ENCODE results near the gene CRMP1. TPM values are rescaled to one million over a fixed set of nuclear protein-coding genes. Genes with fewer than 3 reads are reported as not detected.

CRMP1 gene
- total RNA-seq, 4 donors from 2014 or later: 0.21 to 0.59 (median 0.30) TPM; not detected in 1

DNA sequence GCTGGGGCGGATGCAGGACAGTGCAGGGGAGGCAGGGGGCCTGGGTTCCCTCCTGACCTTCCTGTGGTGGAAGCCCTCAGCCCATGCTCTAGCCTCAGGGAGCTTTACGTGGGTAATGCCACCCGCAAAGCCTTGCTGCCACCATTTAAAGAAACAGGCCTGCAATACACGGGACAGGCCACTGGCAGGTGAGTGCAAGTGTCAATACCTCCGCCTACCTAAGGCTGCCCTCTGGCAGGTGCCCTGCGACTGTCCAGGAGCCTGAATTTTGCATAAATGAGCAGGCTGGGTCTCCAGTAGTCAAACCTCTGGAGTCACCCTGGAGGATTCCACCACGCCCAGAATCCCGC, 5.9 kb downstream of the CRMP1 start:
- Histone ChIP-seq H3K9me3 (no peaks in the 10 kb centered on the region), H3K27me3 (peaks cover 0 to 75% of the 10 kb centered on the region in 2 donors), H3K4me1 (peaks cover 0 to 44% (median 12%) of the 10 kb centered on the region in 4 donors), H3K4me3 (no peak overlapping the region), H3K36me3 (no peaks in the 10 kb centered on the region), H3K27ac (no peak overlapping the region)
- WGBS, 2 donors: 26 to 58% methylated on average over 3 to 8 of the region's 8 CpGs
- no peak for TF ChIP-seq POLR2A (IDR thresholded peaks at IDR 0.05)
- no peak for DNase-seq (ENCODE audit: low spot score in 2 of 2)

DNA sequence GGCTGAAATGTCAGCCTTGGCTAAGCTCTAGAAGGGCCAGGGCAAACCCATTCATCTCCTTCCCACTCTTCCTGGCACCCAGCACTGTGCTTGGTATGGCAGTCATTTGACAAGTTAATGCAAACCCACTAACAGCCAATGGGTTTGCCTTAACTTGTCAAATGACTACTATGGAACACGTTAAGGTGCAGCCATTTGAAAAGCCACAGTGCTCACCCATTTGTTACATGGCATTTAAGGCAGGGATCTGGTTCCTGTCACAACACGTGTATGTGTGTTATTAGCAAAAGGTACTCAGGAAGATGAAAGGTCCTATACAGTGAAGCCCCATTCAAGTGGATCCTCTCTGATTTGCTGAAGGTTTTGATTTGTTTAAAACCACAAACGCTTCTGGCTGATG, 7.2 kb downstream of the CRMP1 start:
- DNase-seq (ENCODE audit: low spot score in 2 of 2): no peak

DNA sequence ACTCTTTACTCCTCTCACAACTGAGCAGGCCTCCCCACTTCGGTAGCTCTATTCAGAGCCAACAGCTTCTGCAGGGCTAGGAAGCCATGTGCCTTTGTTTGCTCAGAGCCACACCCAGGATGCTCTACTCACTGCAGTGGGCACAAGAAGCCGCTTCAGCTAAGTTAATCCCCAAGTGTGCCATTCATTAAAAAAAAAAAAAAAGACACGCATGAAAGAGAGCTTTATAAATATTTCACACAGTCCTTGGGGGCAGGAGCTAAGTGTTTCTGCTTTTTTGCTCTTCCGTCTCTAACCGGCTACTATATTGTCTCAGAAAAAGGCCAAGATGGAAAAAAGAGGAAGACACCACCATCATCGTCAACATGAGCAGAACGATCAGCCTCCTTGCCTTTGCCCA, 8.1 kb downstream of the CRMP1 start:
- WGBS, 2 donors: 37 to 39% methylated on average over 7 of the region's 7 CpGs
- Histone ChIP-seq H3K4me1 (peaks cover 0 to 28% (median 8%) of the 10 kb centered on the region in 4 donors), H3K27ac (no peak overlapping the region), H3K27me3 (peaks cover 0 to 53% of the 10 kb centered on the region in 2 donors), H3K36me3 (no peaks in the 10 kb centered on the region), H3K9me3 (no peaks in the 10 kb centered on the region), H3K4me3 (no peak overlapping the region)
- DNase-seq (ENCODE audit: low spot score in 2 of 2): no peak
- TF ChIP-seq, protein P1, sequence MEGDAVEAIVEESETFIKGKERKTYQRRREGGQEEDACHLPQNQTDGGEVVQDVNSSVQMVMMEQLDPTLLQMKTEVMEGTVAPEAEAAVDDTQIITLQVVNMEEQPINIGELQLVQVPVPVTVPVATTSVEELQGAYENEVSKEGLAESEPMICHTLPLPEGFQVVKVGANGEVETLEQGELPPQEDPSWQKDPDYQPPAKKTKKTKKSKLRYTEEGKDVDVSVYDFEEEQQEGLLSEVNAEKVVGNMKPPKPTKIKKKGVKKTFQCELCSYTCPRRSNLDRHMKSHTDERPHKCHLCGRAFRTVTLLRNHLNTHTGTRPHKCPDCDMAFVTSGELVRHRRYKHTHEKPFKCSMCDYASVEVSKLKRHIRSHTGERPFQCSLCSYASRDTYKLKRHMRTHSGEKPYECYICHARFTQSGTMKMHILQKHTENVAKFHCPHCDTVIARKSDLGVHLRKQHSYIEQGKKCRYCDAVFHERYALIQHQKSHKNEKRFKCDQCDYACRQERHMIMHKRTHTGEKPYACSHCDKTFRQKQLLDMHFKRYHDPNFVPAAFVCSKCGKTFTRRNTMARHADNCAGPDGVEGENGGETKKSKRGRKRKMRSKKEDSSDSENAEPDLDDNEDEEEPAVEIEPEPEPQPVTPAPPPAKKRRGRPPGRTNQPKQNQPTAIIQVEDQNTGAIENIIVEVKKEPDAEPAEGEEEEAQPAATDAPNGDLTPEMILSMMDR (IDR thresholded peaks at IDR 0.05): no peak
- TF ChIP-seq EP300 (IDR thresholded peaks at IDR 0.05): no peak
- TF ChIP-seq POLR2A (IDR thresholded peaks at IDR 0.05): no peak

More for the DNA sequence above, 7.2 kb downstream of the CRMP1 start:
- Histone ChIP-seq H3K27me3 (peaks cover 0 to 62% of the 10 kb centered on the region in 2 donors), H3K36me3 (no peaks in the 10 kb centered on the region), H3K27ac (no peak overlapping the region), H3K4me3 (no peak overlapping the region), H3K4me1 (peaks cover 0 to 37% (median 12%) of the 10 kb centered on the region in 4 donors), H3K9me3 (no peaks in the 10 kb centered on the region)
- TF ChIP-seq, protein P1 (IDR thresholded peaks at IDR 0.05): no peak
- TF ChIP-seq POLR2A (IDR thresholded peaks at IDR 0.05) (no peak), EP300 (IDR thresholded peaks at IDR 0.05) (no peak)
- WGBS, 2 donors: 60 to 67% methylated on average over 3 of the region's 3 CpGs

DNA sequence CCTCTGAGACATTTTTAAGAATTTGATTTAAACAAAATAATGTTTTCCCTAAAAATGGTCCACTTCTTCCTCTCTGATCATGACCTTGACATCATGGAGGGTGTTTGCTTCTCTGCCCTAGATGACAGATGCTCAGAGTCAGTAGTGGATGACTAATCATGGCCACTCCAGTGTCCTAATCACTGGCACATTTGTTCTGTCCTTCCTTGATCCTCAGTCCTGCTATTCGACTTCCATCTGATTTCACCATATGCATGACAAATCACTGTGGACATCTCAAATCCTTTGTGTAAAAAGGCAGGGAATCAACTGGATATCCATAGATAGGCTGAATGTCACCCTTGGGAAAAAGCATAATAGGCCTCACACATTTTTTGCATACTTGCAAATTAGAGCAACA, 9.0 kb downstream of the CRMP1 start:
- Histone ChIP-seq H3K27me3 (peaks cover 0 to 44% of the 10 kb centered on the region in 2 donors), H3K9me3 (no peaks in the 10 kb centered on the region)

DNA sequence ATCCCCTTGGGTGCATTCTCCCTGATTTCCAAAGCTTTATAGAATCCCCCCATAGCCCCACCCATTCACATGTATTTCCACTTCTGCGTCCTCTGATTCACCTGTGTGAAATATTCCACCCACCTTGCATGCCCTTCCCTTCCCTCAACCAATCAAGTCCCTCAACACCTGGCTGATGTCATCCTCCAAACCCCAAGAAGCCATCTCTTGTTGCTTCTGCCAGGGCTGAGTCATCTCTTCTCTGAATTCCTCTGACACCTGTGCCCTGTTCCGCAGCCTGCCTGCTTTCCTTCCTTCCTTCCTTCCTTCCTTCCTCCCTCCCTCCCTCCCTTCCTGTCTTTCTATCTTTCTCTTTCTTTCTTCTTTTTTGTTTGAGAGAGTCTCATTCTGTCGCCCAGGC, 9.9 kb downstream of the CRMP1 start:
- Histone ChIP-seq H3K27me3 (peaks cover 0 to 34% of the 10 kb centered on the region in 2 donors), H3K36me3 (no peaks in the 10 kb centered on the region), H3K27ac (no peak overlapping the region), H3K9me3 (no peaks in the 10 kb centered on the region), H3K4me3 (no peak overlapping the region), H3K4me1 (peaks cover 0 to 10% (median 5%) of the 10 kb centered on the region in 4 donors)
- DNase-seq (ENCODE audit: low spot score in 2 of 2): no peak
- WGBS, 2 donors: 77 to 85% methylated on average over 3 of the region's 3 CpGs
- TF ChIP-seq POLR2A (IDR thresholded peaks at IDR 0.05) (no peak), EP300 (IDR thresholded peaks at IDR 0.05) (no peak)
- TF ChIP-seq, protein P1 (IDR thresholded peaks at IDR 0.05): no peak

More for the DNA sequence above, 9.0 kb downstream of the CRMP1 start:
- no peak overlapping the region for H3K4me3 ChIP-seq
- WGBS, 2 donors: 37 to 61% methylated on average over 1 of the region's 1 CpG
- H3K27ac ChIP-seq: no peak overlapping the region
- no peak for TF ChIP-seq POLR2A (IDR thresholded peaks at IDR 0.05)
- TF ChIP-seq, protein P1 (IDR thresholded peaks at IDR 0.05): no peak
- no peak for TF ChIP-seq EP300 (IDR thresholded peaks at IDR 0.05)
- peaks cover 0 to 20% (median 8%) of the 10 kb centered on the region in 4 donors for H3K4me1 ChIP-seq
- DNase-seq (ENCODE audit: low spot score in 2 of 2): no peak
- no peaks in the 10 kb centered on the region for H3K36me3 ChIP-seq

DNA sequence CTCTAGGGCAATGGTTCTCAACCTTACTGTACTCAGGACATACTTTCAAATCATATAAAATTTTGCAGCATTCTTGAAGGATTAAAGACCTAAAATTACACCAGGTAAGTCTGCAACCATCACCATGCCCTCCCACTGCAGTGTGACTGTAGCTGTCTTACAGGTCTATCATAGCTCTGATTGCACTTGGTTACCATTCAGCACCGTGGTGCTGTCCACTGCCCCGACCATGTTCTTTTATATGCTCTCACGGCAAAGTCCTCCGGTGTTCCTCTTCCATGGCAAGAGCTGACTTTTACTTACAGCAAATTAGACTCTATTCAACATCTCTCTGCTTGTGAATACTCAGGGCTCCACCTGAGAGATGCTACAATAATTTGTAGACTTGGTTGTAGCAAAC, 11.5 kb downstream of the CRMP1 start:
- DNase-seq (ENCODE audit: low spot score in 2 of 2): no peak
- H3K9me3 ChIP-seq: no peaks in the 10 kb centered on the region
- H3K36me3 ChIP-seq: no peaks in the 10 kb centered on the region
- no peak overlapping the region for H3K4me3 ChIP-seq
- peaks cover 0 to 18% of the 10 kb centered on the region in 2 donors for H3K27me3 ChIP-seq
- no peak overlapping the region for H3K27ac ChIP-seq
- H3K4me1 ChIP-seq: no peaks in the 10 kb centered on the region
- TF ChIP-seq EP300 (IDR thresholded peaks at IDR 0.05): no peak
- TF ChIP-seq, protein P1 (IDR thresholded peaks at IDR 0.05): no peak
- TF ChIP-seq POLR2A (IDR thresholded peaks at IDR 0.05): no peak
- 16 to 20% methylated on average over 4 of the region's 4 CpGs for WGBS, 2 donors
